Lung (tissue), 12 donors: ENCODE measurements around the gene PTPRT. TPM values are rescaled to one million over a fixed set of nuclear protein-coding genes. Genes with fewer than 3 reads are reported as not detected.

Source experiments
- ATAC-seq: fragments of 200-7000 bp; cut with Tn5 transposase; one replicate; pipeline ENCODE4 v1.9.1; 2020; ENCODE audit warnings: moderate number of reproducible peaks; ENCODE audit not compliant: insufficient read depth, low FRiP score
- DNase-seq, 3 donors: peaks; one replicate each; pipeline ENCODE4 v3.0.0-alpha.2; 2013 to 2017
- H3K27ac ChIP-seq, 2 donors: one replicate each; pipeline ENCODE4 v1.5.1; 2013; ENCODE audit warnings: mild to moderate bottlenecking in 2 of 2, moderate library complexity in 2 of 2, control low read depth in 1 of 2, inconsistent platforms in 1 of 2, low read depth in 1 of 2, low read length in 1 of 2
- H3K27me3 ChIP-seq, 3 donors: one replicate each; pipeline ENCODE4 v1.5.1; 2013; ENCODE audit warnings: low read length in 2 of 3; ENCODE audit not compliant: control insufficient read depth in 3 of 3, insufficient read depth in 3 of 3
- H3K36me3 ChIP-seq, 4 donors: one replicate each; pipeline ENCODE4 v1.5.1; 2013; ENCODE audit warnings: low read length in 4 of 4, mild to moderate bottlenecking in 1 of 4, moderate library complexity in 1 of 4; ENCODE audit not compliant: control insufficient read depth in 4 of 4, insufficient read depth in 4 of 4
- H3K4me1 ChIP-seq, 5 donors: one replicate each; pipeline ENCODE4 v1.5.1; 2013; ENCODE audit warnings: low read length in 5 of 5, mild to moderate bottlenecking in 2 of 5, moderate library complexity in 1 of 5; ENCODE audit not compliant: control insufficient read depth in 5 of 5, insufficient read depth in 5 of 5
- H3K4me3 ChIP-seq: one replicate; pipeline ENCODE4 v1.5.1; 2013; ENCODE audit warnings: mild to moderate bottlenecking, control low read depth, moderate library complexity
- H3K9ac ChIP-seq, 2 donors: one replicate each; pipeline ENCODE4 v1.5.1; 2013; ENCODE audit warnings: low read length in 2 of 2, control low read depth in 1 of 2; ENCODE audit not compliant: insufficient read depth in 1 of 2
- H3K9me3 ChIP-seq, 4 donors: one replicate each; pipeline ENCODE4 v1.5.1; 2013; ENCODE audit warnings: low read length in 3 of 4, mild to moderate bottlenecking in 1 of 4, moderate library complexity in 1 of 4; ENCODE audit not compliant: control insufficient read depth in 4 of 4, insufficient read depth in 3 of 4
- WGBS, 2 donors: extraction: QIAGEN DNeasy Blood & Tissue Kit; methylation state at CpG; one replicate each; pipeline ENCODE4 v1.1.7; 2013; 5-methylcytosine and 5-hydroxymethylcytosine counted together
- polyA plus RNA-seq, 2 donors: library from polyadenylated mRNA; stranded (reverse); fragments of 200-250 nt; gene quantifications; one replicate each; pipeline ENCODE4 v1.2.1, GENCODE V29; 2013
- total RNA-seq, 2 donors: library from RNA; depleted of rRNA in 1 of 2; stranded (reverse); fragments of >200 nt in 1 of 2; gene quantifications; one replicate each; pipeline ENCODE4 v1.2.1, GENCODE V29; 2014 to 2021
- TF ChIP-seq, protein P1 (sequence below): IDR thresholded peaks from 2 replicates; pipeline ENCODE4 v1.5.1; 2012; ENCODE audit warnings: mild to moderate bottlenecking; ENCODE audit errors: control extremely low read depth, extremely low read depth
- donor health status: control.
- donor health status: control.
- donor health status: Bipolar disorder and iron deficiency.
- donor health status: healthy.
- donor health status: DM: yes; HTN: yes; CAD: no.

Gene PTPRT
- total and polyA plus RNA-seq, 4 donors = 0.37 to 13.8 (median 6.1) TPM

DNA sequence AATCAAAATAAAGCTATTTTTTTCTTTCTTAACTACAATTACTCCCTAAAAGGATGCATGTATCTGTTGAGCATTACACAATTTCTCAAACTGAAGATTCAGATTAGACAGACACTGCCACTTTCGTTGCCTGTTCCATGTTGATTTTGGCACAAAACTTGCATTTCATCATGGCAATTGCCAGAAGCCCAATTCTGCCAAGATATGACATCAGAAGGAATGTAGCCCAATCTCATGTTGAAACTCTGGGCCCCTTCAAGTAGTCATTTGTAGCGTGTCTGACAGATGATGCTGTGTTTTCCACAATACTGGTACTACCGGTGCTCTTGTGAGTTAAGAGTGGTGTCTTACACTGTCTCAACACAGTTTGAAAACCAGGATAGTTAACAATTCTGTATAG is 705.4 kb downstream of the PTPRT start:
- no peak for ATAC-seq

DNA sequence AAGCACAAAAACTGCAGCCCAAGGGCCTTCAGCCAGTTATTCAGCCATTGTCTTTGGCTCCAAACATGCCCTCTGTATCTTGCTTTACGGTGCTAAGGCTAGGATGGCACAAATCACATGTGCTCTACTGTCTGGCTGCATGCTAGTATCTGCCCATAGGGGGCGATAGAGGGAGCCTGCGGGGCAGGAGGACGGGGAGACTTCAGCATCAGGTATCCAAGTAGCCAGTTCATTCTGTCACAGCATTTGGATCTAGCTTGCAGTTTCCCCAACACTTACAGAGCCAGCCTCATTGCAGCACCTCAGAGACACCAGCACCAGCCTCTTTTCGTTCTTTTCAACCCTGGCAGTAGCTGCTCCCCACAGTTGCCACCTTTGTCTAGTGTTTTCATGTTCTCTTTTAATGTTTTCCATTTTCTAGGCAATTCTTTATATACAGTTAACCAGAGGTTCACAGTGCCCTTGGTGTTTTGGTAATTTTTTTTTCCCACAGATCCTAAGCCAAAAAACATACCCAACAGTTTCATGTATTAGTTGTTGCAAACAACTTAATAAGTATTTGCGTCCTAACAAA is 705.9 kb downstream of the PTPRT start:
- ATAC-seq (no peak), DNase-seq (no peak)
- TF ChIP-seq, protein P1, sequence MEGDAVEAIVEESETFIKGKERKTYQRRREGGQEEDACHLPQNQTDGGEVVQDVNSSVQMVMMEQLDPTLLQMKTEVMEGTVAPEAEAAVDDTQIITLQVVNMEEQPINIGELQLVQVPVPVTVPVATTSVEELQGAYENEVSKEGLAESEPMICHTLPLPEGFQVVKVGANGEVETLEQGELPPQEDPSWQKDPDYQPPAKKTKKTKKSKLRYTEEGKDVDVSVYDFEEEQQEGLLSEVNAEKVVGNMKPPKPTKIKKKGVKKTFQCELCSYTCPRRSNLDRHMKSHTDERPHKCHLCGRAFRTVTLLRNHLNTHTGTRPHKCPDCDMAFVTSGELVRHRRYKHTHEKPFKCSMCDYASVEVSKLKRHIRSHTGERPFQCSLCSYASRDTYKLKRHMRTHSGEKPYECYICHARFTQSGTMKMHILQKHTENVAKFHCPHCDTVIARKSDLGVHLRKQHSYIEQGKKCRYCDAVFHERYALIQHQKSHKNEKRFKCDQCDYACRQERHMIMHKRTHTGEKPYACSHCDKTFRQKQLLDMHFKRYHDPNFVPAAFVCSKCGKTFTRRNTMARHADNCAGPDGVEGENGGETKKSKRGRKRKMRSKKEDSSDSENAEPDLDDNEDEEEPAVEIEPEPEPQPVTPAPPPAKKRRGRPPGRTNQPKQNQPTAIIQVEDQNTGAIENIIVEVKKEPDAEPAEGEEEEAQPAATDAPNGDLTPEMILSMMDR = no peak
- no peaks in the 10 kb centered on the region for H3K27me3 ChIP-seq
- no peaks in the 10 kb centered on the region for H3K36me3 ChIP-seq
- WGBS, 2 donors = 27% methylated on average over 6 of the region's 6 CpGs
- H3K9ac ChIP-seq = no peak overlapping the region
- H3K9me3 ChIP-seq = no peaks in the 10 kb centered on the region
- no peak overlapping the region for H3K4me3 ChIP-seq
- H3K4me1 ChIP-seq = peaks cover 0 to 4% (median 2%) of the 10 kb centered on the region in 5 donors
- no peak overlapping the region for H3K27ac ChIP-seq

More for the DNA sequence above, 705.4 kb downstream of the PTPRT start:
- Histone ChIP-seq H3K9ac (no peak overlapping the region), H3K4me3 (no peak overlapping the region), H3K4me1 (peaks cover 0 to 4% (median 2%) of the 10 kb centered on the region in 5 donors), H3K27ac (no peak overlapping the region), H3K27me3 (no peaks in the 10 kb centered on the region), H3K9me3 (no peaks in the 10 kb centered on the region), H3K36me3 (no peaks in the 10 kb centered on the region)
- 43 to 68% methylated on average over 3 of the region's 3 CpGs for WGBS, 2 donors
- peak in 2 of 3 donors; percentile 40 to 59 for DNase-seq
- TF ChIP-seq, protein P1 = no peak

- no peak overlapping the region for H3K27ac ChIP-seq
- H3K9me3 ChIP-seq = no peaks in the 10 kb centered on the region
- no peak overlapping the region for H3K9ac ChIP-seq
- no peak for ATAC-seq
- peaks cover 0 to 4% (median 2%) of the 10 kb centered on the region in 5 donors for H3K4me1 ChIP-seq
- TF ChIP-seq, protein P1 = no peak
- DNase-seq = no peak
- no peaks in the 10 kb centered on the region for H3K27me3 ChIP-seq
- 90 to 92% methylated on average over 3 of the region's 3 CpGs for WGBS, 2 donors
- no peak overlapping the region for H3K4me3 ChIP-seq
- no peaks in the 10 kb centered on the region for H3K36me3 ChIP-seq
Measured at GRCh38 chr20:42482808-42483207, 706.9 kb downstream of the PTPRT start.

- Histone ChIP-seq H3K9ac (no peak overlapping the region), H3K36me3 (no peaks in the 10 kb centered on the region), H3K4me1 (no peaks in the 10 kb centered on the region), H3K27me3 (no peaks in the 10 kb centered on the region), H3K27ac (no peak overlapping the region), H3K9me3 (peaks cover 0 to 3% (median 0%) of the 10 kb centered on the region in 4 donors), H3K4me3 (no peak overlapping the region)
- TF ChIP-seq, protein P1 = no peak
- WGBS, 2 donors = 69 to 83% methylated on average over 7 of the region's 7 CpGs
- DNase-seq (no peak), ATAC-seq (no peak)
Measured at GRCh38 chr20:42475773-42476172, 713.9 kb downstream of the PTPRT start.
